Islet precursor cell (in vitro differentiated cells): ENCODE results near the gene ADARB1.

Experiments used
- DNase-seq: peaks from one replicate; pipeline ENCODE4 v3.0.0-alpha.2; 2018

ADARB1 gene

DNA sequence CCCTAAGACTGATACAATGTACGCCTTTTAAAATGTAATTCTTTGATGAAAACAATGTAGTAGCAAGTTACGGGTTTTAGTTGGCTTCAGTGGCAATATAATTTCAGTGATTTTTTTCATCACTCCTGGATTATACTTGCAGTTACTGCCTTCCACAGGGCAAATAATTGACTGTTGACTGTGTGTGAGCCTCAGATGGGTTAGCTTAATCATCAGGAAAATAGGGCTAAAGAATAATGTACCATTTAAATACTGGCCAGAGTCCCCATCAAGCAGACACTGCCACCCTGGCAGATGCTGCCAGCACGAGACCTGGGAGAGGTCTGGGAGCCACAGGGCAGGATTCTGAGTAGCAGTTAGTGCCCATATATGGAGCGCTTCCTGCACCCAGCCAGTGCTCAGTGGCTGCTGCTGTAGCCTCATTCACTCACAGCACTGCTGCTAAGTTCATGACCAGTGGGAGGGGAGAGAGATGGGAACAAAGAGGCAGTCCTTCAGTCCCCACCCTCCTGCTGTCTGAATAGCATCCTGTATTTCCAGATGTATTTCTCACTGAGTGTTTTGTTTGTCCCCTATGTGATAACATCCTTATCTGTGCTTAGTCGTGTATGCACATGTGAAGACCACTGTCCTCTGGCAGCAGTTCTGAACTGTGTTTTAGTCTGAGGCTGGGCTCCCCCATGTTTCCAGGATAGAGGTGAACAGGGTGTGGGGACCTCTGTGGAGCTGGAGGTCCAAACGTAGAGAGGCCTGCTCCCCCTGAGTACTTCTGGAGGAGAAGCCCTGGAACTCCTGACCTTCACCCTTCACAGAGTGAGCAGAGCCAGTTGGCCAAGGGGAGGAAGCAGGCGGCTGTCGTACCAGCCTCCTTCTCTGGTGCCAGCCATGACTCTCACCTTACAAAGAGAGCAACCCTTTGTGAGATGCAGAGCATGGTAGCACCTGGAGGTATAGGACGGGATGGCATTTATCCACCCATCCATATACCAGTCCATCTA lies 80.4 kb downstream of the ADARB1 start:
- peak; percentile 88 for DNase-seq

DNA sequence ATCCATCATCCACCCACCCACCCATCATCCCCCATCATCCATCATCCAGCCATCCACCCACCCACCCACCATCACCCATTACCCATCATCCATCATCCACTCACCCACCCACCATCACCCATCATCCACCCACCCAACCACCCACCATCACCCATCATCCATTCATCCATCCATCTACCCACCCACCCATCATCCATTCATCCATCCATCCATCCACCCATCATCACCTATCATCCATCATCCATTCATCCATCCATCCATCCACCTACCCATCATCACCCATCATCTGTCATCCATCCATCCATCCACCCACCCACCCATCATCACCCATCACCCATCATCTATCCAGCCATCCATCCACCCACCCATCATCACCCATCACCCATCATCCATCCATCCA lies 81.5 kb downstream of the ADARB1 start:
- no peak for DNase-seq

DNA sequence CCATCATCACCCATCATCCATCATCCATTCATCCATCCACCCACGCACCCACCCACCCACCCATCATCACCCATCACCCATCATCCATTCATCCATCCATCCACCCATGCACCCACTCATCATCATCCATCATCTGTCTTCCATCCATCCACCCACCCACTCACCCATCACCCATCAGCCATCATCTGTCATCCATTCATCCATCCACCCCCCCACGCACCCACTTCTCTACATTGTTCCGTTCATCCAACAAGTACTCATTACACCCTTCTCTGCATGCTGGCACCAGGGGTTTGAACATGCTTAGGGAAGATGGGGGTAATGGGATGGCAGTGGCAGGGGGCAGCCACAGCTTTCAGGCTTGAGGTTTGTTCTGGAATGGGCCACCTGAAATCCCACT lies 82.1 kb downstream of the ADARB1 start:
- peak; percentile 21 for DNase-seq

DNA sequence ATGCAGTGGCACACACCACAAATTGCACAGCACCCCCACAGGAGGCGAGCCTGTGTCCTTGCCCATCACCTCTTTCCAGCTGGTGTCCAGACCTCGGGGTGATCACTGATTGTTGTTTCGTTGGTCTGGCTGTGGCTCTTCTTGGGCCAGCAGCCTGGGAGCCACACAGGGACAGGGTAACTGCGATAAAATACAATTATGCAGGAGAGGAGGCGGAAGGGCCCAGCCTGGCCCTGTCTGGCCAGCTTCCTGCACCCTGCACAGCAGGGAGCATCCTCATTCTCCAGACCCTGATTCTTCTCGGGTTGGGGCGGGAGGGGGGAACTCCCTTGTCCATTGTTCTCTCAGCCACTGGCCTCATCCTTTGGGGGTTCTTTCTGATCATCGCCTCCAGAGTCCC lies 83.6 kb downstream of the ADARB1 start:
- DNase-seq: peak; percentile 55

DNA sequence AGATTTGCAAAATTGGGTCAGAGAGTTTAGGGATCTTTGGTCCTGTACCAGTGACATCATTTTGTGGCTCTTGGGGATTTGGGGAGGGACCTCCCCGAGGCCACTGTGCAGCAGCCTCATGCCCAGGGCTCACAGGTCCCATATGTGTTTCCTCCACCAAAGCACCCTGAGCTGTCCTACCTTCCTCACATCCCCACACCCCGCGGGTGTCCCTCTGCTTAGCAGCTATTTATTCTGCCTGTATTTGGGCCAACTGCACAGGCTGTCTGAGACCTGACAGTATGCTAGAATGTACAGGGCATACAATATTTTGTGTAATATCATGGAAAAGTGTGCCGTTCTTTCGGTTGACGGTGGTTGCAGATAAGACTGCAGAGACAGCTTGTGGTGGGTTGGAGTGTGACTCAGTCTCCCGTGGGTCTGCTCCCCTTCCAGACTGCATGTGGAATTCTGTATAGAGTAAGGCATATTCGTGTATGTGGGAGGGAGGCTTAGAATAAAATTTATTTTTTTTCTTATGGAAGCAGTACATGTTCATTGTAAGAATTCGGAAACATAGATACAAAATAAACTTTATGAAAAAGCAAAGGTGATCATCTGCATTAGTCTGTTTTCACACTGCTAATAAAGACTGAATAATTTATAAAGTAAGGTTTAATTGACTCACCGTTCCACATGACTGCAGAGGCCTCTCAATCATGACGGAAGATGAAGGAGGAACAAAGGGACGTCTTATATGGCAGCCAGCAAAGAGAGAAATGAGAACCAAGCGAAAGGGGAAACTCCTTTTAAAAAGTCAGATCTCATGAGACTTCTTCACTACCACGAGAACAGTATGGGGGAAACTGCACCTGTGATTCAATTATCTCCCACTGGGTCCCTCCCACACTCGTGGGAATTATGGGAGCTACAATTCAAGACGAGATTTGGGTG lies 84.4 kb downstream of the ADARB1 start:
- DNase-seq: no peak

DNA sequence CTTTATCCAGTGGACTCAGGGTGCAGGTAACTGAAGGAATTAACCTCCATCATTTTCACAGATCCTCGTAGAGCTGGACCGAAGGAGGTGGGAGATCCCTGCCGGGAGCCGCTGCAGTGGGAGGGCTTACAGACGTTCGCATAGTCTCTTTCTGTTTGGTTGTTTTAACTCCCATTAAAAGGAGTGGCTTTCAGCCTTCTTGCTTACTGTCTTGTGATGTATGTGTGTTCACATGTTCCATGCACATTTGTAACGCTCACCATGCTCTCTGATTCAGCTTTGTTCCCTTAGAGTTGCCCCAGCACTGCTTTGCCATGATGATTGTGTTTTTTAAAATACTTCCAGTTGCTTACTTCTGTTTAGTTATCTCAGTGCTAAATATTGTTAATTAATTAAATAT lies 85.8 kb downstream of the ADARB1 start:
- DNase-seq: no peak

DNA sequence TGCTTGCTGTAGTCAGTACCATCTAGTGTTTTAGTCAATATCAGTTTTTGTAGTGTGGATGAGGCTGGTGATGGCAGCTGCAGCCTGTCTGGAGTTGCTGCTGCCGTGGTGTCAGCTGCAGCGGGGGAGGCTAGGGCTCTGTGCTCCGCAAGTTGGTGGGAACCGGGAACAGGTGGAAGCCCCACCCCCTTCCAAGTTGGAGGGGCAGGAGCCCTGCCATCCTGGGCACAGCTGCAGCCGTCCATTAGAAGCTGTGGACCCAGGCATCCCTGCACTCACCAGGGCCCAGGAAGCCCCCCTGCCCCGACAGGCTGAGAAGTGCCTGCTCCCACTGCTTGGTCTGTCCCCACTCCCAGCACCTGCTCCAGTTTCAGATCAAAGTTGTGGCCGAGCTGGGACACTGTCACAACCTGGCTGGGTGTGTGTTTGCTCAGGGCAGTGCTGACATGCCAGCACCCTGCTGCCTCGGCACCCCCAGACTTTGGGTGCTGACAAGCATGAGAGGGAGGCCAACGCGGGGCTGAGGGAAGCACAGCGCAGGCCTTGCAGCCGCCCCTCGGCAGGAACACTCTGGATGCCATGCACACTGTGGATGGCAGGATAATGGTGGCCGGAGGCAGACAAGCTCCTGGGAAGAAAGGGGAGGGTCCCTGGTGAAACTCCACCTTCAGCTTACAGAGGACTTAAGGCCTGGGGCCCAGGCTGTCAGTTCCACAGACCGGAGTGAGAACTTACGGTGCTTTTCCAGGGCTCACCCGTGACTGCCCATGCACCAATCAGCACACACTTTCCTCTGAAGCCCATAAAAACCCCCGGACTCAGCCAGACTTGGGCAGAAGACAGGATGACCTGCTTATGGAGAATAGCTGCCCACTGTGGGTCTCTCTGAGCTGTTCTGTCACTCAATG lies 86.9 kb downstream of the ADARB1 start:
- peak; percentile 50 for DNase-seq

DNA sequence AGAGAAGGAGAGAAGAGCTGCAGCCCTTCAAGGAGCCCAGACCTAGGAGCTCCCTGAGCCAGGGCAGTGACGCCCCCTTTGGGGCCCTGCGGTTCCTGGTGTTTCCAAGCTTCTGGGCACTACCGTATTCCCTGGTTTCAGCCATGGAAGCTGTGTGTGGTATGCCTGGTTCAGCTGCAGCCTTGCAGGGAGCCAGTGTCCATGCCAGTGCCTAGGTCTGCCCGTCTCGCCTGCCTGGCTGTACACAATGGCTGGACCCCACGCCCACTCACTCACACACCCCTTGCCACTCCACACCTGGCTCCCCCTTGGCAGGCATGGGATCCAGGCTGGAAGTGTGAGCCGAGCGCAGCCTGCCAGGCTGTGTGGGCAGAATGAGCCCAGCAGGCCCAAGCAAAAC lies 87.7 kb downstream of the ADARB1 start:
- no peak for DNase-seq

DNA sequence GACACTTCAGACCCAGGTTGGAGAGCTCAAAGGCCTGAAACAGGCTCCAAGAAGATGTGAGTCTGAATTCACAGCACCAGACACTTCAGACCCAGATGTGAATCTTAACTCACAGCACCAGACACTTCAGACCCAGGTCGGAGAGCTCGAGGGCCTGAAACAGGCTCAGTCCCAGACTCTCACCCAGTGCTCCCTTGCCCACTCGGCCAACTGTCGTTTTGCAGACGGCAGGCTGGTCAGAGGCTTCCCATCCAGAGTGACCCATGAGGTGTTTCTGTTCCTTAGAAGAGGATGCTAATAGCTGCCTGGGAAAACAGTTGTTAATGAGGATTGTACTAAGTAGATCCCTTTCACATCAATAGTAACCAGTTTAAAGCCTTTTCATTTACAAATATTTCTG lies 88.4 kb downstream of the ADARB1 start:
- no peak for DNase-seq

DNA sequence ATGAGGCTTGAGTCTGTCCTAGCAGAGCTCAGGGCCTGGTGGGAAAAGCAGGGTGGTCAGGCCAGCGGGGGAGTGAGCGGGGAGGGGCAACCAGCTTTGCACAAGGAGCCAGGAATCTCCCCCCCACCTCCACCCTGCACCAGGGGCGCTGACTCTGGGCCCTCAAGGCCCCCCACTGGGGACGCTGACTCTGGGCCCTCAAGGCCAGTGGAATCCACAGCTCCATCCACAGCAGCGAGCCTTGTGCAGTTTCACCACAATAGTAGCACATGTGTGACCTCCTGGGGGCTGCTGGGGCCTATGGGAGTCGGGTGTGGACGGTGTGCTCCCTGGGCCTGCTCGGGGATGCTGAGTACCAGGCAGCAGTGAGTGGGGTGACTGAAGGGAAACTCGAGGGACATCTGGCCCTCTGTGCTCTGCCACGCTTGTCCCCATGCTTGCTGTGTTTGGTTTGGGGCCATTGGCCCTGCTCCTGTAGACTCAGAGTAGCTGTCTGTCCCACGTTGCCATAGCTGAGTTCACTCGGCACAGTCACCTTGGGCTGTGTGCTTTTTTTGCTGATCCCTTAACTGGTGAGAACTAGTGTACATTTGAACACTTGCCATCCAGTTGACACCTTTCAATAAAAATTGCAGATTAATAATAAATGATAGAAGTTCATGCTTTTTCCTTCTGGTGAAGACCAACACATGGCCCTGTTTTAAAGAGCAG lies 89.2 kb downstream of the ADARB1 start:
- DNase-seq: no peak

DNA sequence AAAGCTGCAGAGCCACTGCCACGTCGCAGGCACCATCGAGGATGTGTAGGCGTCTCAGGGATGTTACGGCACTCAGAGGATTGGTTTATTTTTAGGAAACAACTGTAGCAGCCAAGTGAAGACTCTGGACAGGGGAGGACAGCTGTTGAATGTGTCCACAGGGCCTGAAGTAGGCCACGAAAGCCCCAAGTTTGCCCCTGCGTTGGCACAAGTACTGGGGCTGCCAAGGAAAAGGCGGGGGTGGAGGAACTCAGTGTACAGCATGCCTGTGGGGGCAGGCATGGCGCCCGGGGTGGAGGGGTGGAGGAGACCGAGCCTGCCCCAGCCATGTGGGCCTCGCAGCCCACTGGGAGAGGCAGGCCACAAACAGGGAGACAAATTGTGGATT lies 89.7 kb downstream of the ADARB1 start:
- no peak for DNase-seq

DNA sequence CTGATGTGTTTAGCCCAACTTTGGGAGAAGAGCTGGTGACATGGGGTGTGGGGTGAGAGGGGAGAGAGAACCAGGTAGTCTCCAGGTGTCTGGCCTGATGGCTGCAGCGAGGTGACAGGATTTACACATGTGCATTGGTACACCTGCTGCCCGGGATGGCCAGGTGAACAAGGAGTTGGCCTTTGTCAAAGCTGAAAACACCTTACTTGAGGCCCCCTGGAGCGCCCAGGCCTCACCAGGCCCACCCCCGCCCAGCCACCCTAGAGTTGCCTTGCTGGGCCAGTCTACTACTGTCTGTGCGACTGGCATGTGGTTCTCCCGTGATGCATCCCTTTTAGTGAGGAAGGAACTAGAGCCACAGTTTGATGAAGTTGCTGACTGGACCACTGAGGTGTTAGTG lies 90.5 kb downstream of the ADARB1 start:
- peak; percentile 50 for DNase-seq

DNA sequence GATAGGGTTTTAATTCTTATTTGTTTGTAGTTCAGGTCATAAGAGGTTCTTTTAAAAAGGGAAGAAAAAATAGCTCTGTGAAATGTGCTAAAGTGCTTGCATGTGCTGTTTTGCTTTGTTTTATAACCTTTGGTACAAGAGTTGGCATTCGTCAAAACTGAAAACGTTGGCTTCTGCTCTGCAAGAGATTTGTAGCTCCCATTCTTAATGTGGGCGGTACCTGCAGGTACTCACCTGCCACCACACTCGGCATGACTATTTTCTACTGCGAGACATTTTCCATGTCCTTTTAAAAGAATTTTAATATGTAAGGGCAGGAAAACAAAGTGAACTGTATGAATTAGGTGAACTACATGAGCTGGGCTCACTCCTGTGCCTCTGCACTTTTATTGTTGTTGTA lies 92.6 kb downstream of the ADARB1 start:
- no peak for DNase-seq

DNA sequence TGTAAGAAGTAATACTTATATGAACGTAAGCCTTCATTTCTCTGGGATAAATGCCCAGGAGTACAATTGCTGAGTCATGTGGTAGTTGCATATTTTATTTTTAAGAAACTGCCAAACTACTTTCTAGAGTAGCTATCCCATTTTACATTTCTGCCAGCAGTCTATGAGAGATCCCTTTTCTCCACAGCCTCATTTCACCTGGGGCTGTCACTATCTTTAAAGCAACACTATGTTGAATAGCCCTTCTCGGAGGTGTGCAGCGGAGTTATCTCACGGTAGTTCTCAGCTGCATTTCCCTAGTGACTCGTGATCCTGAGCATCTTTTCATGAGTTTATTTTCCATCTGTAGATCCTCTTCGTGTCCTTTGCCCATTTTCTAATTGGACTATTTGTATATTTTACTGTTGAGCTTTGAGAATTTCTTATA lies 93.4 kb downstream of the ADARB1 start:
- DNase-seq: no peak

DNA sequence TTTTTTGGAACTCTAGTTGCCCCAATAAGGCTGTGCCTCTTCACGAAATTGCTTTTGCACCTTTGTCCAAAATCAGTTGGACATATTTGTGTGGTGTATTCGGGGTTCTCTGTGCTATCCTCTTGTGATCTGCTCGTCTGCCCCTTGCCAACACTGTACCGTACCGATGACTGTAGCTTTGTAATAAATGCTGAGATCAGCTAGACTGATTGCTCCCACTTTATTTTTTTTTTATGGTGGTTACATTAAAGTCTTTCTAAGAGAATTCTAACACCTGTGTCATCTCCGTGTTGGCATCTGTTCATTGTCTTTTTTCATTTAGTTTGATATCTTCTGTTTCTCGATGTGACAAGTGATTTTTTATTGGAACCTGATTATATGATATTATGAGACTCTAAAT lies 94.1 kb downstream of the ADARB1 start:
- no peak for DNase-seq

DNA sequence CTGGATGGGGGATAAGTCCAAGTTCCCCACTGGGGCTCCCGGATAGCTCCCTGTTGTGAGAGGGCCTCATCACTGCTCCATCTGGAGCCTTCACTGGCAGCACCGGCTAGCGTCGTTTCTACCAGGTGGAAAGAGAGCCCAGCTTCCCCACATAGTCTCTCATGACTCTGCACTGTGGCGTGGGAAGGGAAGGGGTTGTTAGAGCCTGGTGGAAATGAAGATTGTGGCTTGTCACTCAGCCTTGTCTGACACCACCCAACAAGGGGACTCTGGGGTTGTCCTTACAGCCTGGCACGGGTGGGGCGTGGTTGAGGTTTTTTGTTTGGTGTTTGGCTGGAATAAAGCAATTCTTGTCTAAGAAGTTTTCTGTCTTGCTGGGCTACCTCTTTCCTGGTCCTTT lies 94.6 kb downstream of the ADARB1 start:
- peak; percentile 44 for DNase-seq

DNA sequence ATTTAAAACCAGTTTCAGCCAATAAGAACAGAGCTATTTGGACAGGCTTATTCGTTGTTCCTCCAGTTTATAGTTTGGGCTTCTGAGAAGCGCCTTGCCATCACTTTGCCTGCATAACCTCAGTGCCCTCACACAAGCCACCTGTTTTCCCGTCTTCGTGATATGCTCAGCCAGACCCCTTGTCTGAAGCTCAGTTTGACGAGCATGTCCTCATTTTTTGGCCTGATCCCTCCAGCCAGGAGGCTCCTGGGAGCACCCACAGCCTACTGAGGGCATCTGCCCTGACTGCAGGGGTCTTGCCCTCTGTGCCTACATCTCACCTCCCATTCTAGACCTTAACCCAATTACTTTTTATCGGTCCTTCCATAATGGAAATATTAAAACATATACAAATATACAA lies 95.3 kb downstream of the ADARB1 start:
- no peak for DNase-seq

DNA sequence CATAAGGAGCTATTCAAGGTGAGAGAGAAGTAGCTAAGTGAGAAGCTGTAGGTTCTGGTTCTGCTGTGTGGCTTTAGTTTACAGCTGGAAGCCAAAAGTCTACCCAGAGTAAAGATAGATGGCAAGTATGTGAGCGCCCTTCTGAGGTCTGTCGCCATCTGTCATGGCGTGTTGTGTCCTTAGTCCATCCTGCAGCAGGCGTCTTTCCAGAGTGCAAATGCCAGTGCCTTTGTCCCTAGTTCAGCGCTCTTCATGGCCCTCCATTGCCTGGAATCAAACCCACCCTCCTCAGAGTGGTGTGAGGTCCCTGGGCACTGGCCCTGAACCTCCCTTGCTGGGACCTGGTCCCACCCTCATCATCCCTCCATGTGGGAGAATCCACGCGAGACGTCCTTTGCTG lies 96.6 kb downstream of the ADARB1 start:
- peak; percentile 21 for DNase-seq

DNA sequence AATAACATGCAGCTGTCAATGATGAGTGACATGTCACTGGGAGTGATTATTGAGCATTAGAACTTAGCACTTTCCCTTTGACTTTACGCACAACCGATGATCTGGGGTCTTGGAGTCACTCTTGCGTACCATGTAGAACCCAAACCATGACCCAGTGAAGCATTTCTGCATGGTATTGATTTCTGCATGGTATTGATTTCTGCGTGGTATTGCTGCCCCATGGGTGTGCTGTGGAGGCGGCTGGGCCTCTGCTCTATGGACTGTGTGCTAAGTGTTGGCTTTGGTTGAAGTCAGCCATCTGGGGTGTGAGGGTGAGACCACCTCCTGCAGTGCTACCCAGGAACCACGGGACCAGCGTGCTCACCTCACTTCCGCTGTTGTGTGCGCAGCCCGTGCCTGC lies 98.0 kb downstream of the ADARB1 start:
- no peak for DNase-seq

DNA sequence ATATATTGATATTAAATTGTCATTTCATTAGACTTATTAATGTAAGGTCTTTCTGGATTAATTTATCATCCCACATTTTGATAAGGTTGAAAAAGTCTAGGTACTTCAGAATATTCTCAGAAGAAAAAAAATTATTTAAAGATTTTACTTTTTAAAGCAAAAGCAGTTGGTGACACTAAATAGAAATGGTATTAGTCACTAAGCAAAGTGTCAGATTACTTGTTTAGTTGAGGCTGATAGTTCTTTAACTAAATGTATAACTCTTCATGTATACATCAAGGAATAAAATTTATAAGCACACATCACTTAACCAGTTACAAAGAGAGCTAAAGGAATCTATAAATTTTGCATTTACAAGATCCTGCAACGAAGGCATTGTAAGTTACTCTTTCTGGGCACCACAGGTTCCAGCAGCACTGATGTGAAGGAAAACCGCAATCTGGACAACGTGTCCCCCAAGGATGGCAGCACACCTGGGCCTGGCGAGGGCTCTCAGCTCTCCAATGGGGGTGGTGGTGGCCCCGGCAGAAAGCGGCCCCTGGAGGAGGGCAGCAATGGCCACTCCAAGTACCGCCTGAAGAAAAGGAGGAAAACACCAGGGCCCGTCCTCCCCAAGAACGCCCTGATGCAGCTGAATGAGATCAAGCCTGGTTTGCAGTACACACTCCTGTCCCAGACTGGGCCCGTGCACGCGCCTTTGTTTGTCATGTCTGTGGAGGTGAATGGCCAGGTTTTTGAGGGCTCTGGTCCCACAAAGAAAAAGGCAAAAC lies 101.1 kb downstream of the ADARB1 start:
- DNase-seq: no peak

DNA sequence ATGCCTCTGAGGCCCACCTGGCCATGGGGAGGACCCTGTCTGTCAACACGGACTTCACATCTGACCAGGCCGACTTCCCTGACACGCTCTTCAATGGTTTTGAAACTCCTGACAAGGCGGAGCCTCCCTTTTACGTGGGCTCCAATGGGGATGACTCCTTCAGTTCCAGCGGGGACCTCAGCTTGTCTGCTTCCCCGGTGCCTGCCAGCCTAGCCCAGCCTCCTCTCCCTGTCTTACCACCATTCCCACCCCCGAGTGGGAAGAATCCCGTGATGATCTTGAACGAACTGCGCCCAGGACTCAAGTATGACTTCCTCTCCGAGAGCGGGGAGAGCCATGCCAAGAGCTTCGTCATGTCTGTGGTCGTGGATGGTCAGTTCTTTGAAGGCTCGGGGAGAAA lies 101.8 kb downstream of the ADARB1 start:
- DNase-seq: no peak
